ENCODE data around the gene NDUFV2. TPM values are rescaled to one million over a fixed set of nuclear protein-coding genes. Genes with fewer than 3 reads are reported as not detected.
"Not testable (repeated sequence)": the region's sequence is repeated elsewhere in the genome, so short reads cannot be mapped to it uniquely, and the experiment has no call there.

Gene NDUFV2
- total RNA-seq, 1 donor from 2014 or later = 80.5 TPM

- H3K4me3 Mint-ChIP-seq (ENCODE audit: unreplicated experiment) = no peak overlapping the region
- no peak for DNase-seq (ENCODE audit: low spot score)
- H3K4me1 Mint-ChIP-seq (ENCODE audit: low read depth) = peaks cover 4% of the 10 kb centered on the region
- no peaks in the 10 kb centered on the region for H3K9me3 Mint-ChIP-seq (ENCODE audit: low read depth)
- H3K27me3 Mint-ChIP-seq (ENCODE audit: low read depth) = no peaks in the 10 kb centered on the region
- H3K27ac Mint-ChIP-seq (ENCODE audit: unreplicated experiment) = no peak overlapping the region
- H3K36me3 Mint-ChIP-seq (ENCODE audit: low read depth) = no peaks in the 10 kb centered on the region
- no peak for TF ChIP-seq CTCF (IDR thresholded peaks at IDR 0.05)
Observed at GRCh38 chr18:9088252-9088651, 14.2 kb upstream of the NDUFV2 start.

DNA sequence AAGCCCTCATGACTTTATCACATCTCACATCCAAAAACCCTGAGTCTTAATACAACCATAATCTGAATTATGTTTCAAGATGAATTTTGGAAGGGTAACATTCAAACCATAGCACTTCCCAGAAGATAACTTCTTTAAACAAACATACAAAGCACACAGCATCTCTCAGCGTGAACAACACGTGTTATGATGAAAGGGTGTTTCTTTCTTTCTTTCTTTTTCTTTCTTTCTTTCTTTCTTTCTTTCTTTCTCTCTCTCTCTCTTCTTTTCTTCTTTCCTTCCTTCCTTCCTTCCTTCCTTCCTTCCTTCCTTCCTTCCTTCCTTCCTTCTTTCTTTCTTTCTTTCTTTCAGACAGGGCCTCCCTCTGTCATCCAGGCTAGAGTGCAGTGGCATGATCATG, 13.8 kb upstream of the NDUFV2 start:
- not testable (repeated sequence) for H3K27ac Mint-ChIP-seq (ENCODE audit: unreplicated experiment); H3K36me3 Mint-ChIP-seq (ENCODE audit: low read depth); H3K9me3 Mint-ChIP-seq (ENCODE audit: low read depth); H3K4me3 Mint-ChIP-seq (ENCODE audit: unreplicated experiment); H3K27me3 Mint-ChIP-seq (ENCODE audit: low read depth); H3K4me1 Mint-ChIP-seq (ENCODE audit: low read depth); DNase-seq (ENCODE audit: low spot score)

DNA sequence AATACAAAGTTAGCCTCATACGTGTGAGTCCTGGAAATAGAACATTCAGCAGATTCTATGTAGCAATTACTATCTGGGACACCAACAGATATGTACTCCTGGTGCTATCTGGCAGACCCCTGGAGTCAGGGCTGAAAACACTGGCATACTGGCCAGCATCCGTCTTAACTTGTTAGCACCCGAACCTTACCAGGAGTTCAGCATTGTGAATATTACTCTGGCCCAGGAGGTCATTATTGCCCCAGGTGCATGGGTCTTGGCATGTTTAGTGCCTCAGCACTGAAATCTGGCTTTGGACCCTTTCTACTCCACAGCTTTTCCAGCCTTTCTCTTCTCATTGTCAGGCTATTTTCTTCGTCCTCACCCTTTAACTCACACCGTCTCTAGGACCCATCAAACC, 11.9 kb upstream of the NDUFV2 start:
- Mint-ChIP-seq H3K27ac (ENCODE audit: unreplicated experiment) (no peak overlapping the region), H3K4me1 (ENCODE audit: low read depth) (peaks cover 24% of the 10 kb centered on the region), H3K4me3 (ENCODE audit: unreplicated experiment) (no peak overlapping the region), H3K9me3 (ENCODE audit: low read depth) (no peaks in the 10 kb centered on the region), H3K27me3 (ENCODE audit: low read depth) (no peaks in the 10 kb centered on the region), H3K36me3 (ENCODE audit: low read depth) (no peaks in the 10 kb centered on the region)
- no peak for TF ChIP-seq CTCF (IDR thresholded peaks at IDR 0.05)
- DNase-seq (ENCODE audit: low spot score) = no peak

DNA sequence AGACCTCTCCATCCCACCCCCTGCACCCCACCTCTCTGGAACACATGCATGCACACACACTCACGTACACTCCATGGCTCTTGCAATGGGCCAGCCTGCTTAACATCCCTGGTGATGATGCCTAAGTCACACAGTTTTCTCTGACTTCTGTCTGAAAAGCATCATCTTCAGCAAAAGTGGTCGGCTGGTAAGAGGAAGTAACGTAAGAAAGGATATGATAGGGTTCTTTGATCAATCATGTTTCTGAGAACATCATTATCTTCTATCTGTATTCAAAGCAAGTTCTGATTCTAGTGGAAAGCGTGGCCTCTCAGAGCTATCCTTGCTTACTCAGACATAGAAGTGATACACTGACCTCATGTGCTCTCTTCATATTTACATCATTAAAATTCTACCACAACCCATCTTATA, 11.4 kb upstream of the NDUFV2 start:
- Mint-ChIP-seq H3K36me3 (ENCODE audit: low read depth) (no peaks in the 10 kb centered on the region), H3K4me1 (ENCODE audit: low read depth) (peaks cover 28% of the 10 kb centered on the region), H3K4me3 (ENCODE audit: unreplicated experiment) (no peak overlapping the region), H3K27me3 (ENCODE audit: low read depth) (no peaks in the 10 kb centered on the region), H3K27ac (ENCODE audit: unreplicated experiment) (no peak overlapping the region), H3K9me3 (ENCODE audit: low read depth) (no peaks in the 10 kb centered on the region)
- DNase-seq (ENCODE audit: low spot score) = no peak
- TF ChIP-seq CTCF (IDR thresholded peaks at IDR 0.05) = no peak

DNA sequence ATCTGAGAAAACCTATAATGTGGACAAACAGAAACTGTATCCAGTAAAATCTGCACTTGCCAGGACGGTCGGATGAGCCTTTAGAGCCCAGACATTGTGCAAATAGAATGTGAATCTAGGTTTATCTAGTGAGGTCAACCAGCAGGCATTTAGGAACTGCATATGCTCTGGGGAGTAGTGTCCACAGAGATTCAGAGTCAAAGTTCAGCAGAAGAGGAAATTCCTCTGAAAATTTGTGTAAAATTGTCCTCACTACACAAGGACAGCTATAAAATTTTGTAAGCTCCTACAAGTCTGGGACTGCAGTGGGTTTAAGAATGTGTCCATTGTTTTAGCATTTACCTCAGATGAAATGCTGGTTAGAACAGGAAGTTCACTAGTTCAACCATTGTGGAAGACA, 9.8 kb upstream of the NDUFV2 start:
- Mint-ChIP-seq H3K27ac (ENCODE audit: unreplicated experiment) (no peak overlapping the region), H3K4me3 (ENCODE audit: unreplicated experiment) (no peak overlapping the region), H3K9me3 (ENCODE audit: low read depth) (no peaks in the 10 kb centered on the region), H3K27me3 (ENCODE audit: low read depth) (no peaks in the 10 kb centered on the region), H3K4me1 (ENCODE audit: low read depth) (peaks cover 28% of the 10 kb centered on the region), H3K36me3 (ENCODE audit: low read depth) (no peaks in the 10 kb centered on the region)
- no peak for TF ChIP-seq CTCF (IDR thresholded peaks at IDR 0.05)
- no peak for DNase-seq (ENCODE audit: low spot score)

DNA sequence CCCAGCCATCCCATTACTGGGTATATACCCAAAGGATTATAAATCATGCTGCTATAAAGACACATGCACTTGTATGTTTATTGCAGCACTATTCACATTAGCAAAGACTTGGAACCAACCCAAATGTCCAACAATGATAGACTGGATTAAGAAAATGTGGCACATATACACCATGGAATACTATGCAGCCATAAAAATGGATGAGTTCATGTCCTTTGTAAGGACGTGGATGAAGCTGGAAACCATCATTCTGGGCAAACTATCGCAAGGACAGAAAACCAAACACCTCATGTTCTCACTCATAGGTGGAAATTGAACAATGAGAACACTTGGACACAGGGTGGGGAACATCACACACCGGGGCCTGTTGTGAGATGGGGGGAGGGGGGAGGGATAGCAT, 9.4 kb upstream of the NDUFV2 start:
- not testable (repeated sequence) for DNase-seq (ENCODE audit: low spot score); H3K4me3 Mint-ChIP-seq (ENCODE audit: unreplicated experiment); H3K27ac Mint-ChIP-seq (ENCODE audit: unreplicated experiment); H3K9me3 Mint-ChIP-seq (ENCODE audit: low read depth); H3K27me3 Mint-ChIP-seq (ENCODE audit: low read depth); H3K36me3 Mint-ChIP-seq (ENCODE audit: low read depth)
- peaks cover 28% of the 10 kb centered on the region for H3K4me1 Mint-ChIP-seq (ENCODE audit: low read depth)
